Cerebellar nuclear complex (tissue), 1 donor: ENCODE results near the gene TMEM259.

Experiments used
- DNase-seq, 2 experiments: peaks; one replicate each; lab custom pipeline; 2025; lab: John Stamatoyannopoulos, UW

Gene TMEM259

GRCh38 chr19:986083-986482, 34.8 kb downstream of the TMEM259 start:
- no peak for DNase-seq

GRCh38 chr19:984165-984967, 36.6 kb downstream of the TMEM259 start, which contains the start of gene WDR18:
Gene WDR18 (plus strand): TSS chr19:984345. CDS start chr19:984354, 9 bp downstream.
- peak in 1 of 2 experiments; percentile 80 for DNase-seq

- peak in 1 of 2 experiments; percentile 3 for DNase-seq
These were observed 38.3 kb downstream of the TMEM259 start for GRCh38 chr19:982567-983170.

GRCh38 chr19:980133-980998, 40.6 kb downstream of the TMEM259 start:
- no peak for DNase-seq

GRCh38 chr19:979318-979741, 41.6 kb downstream of the TMEM259 start:
- no peak for DNase-seq

- no peak for DNase-seq
These were observed 43.9 kb downstream of the TMEM259 start for GRCh38 chr19:977058-977464.

- DNase-seq: no peak
These were observed 44.4 kb downstream of the TMEM259 start for GRCh38 chr19:976476-976875.

- DNase-seq: no peak
These were observed 46.2 kb downstream of the TMEM259 start for GRCh38 chr19:974564-975257.

- DNase-seq: no peak
These were observed 47.0 kb downstream of the TMEM259 start for GRCh38 chr19:973726-974563.

GRCh38 chr19:972281-972680, 48.6 kb downstream of the TMEM259 start:
- no peak for DNase-seq

- no peak for DNase-seq
These were observed 49.1 kb downstream of the TMEM259 start for GRCh38 chr19:971795-972194.

- no peak for DNase-seq
These were observed 50.2 kb downstream of the TMEM259 start for GRCh38 chr19:970695-971094.

- DNase-seq: no peak
These were observed 54.3 kb downstream of the TMEM259 start for GRCh38 chr19:966485-967088.

- no peak for DNase-seq
These were observed 55.9 kb downstream of the TMEM259 start for GRCh38 chr19:964761-965694.

GRCh38 chr19:964116-964520, 56.8 kb downstream of the TMEM259 start:
- no peak for DNase-seq

- DNase-seq: no peak
These were observed 57.4 kb downstream of the TMEM259 start for GRCh38 chr19:963486-963951.

GRCh38 chr19:962683-963400, 58.1 kb downstream of the TMEM259 start:
- DNase-seq: no peak

GRCh38 chr19:961866-962620, 58.9 kb downstream of the TMEM259 start:
- DNase-seq: no peak
